GM12892 (cell line): ENCODE measurements around the gene FRMD5.

Source experiments
- POLR2A ChIP-seq: IDR thresholded peaks from 2 replicates; pipeline ENCODE4 v1.6.1; 2011; ENCODE audit warnings: low read depth, low read length, control low read depth
- POLR2AphosphoS5 ChIP-seq: IDR thresholded peaks from 2 replicates; pipeline ENCODE4 v1.6.1; 2011; ENCODE audit warnings: low read depth, low read length, control low read depth

- TF ChIP-seq POLR2AphosphoS5, result no peak
- TF ChIP-seq POLR2A, result no peak
Measured at GRCh38 chr15:43955140-43955539, 239.9 kb downstream of the FRMD5 start.
